Coronary artery (tissue), 2 donors: ENCODE results near the gene ATE1.
"Not testable (repeated sequence)": the region's sequence is repeated elsewhere in the genome, so short reads cannot be mapped to it uniquely, and the experiment has no call there.

Experiments used
- DNase-seq: peaks from one replicate; pipeline ENCODE4 v3.0.0-alpha.2; 2017; ENCODE audit warnings: low spot score
- H3K27ac ChIP-seq, 2 donors: fragments of 200-600 bp; sonication (generic); one replicate each; pipeline ENCODE4 v1.5.1; 2016 to 2019
- H3K4me3 ChIP-seq: fragments of 200-600 bp; sonication (generic); 2 replicates; pipeline ENCODE4 v1.5.1; 2016; ENCODE audit warnings: mild to moderate bottlenecking, moderate library complexity
- CTCF ChIP-seq: fragments of 200-600 bp; sonication (generic); IDR thresholded peaks from one replicate; pipeline ENCODE4 v1.5.1; 2019; ENCODE audit warnings: antibody characterized with exemption

The ATE1 gene

GRCh38 chr10:121700416-121700815, 227.4 kb downstream of the ATE1 start:
- H3K27ac ChIP-seq, result no peak overlapping the region
- DNase-seq, result no peak
- TF ChIP-seq CTCF, result no peak
- H3K4me3 ChIP-seq, result no peak overlapping the region

GRCh38 chr10:121699703-121700102, 228.1 kb downstream of the ATE1 start:
- not testable (repeated sequence) for H3K4me3 ChIP-seq, H3K27ac ChIP-seq, DNase-seq

GRCh38 chr10:121698902-121699301, 228.9 kb downstream of the ATE1 start:
- H3K27ac ChIP-seq, result no peak overlapping the region
- DNase-seq, result no peak
- no peak for TF ChIP-seq CTCF

GRCh38 chr10:121698336-121698735, 229.5 kb downstream of the ATE1 start:
- TF ChIP-seq CTCF, result no peak
- Histone ChIP-seq H3K4me3 (no peak overlapping the region), H3K27ac (no peak overlapping the region)
- DNase-seq, result no peak

More at GRCh38 chr10:121698902-121699301, 228.9 kb downstream of the ATE1 start:
- H3K4me3 ChIP-seq, result no peak overlapping the region

GRCh38 chr10:121696854-121697253, 231.0 kb downstream of the ATE1 start:
- DNase-seq, result no peak
- TF ChIP-seq CTCF, result no peak
- no peak overlapping the region for H3K4me3 ChIP-seq
- H3K27ac ChIP-seq, result no peak overlapping the region

GRCh38 chr10:121695731-121696464, 231.9 kb downstream of the ATE1 start:
- DNase-seq, result no peak
- TF ChIP-seq CTCF, result no peak
- Histone ChIP-seq H3K27ac (no peak overlapping the region), H3K4me3 (no peak overlapping the region)

- no peak overlapping the region for H3K4me3 ChIP-seq
- no peak overlapping the region for H3K27ac ChIP-seq
- DNase-seq, result no peak
- no peak for TF ChIP-seq CTCF
Observed at GRCh38 chr10:121694966-121695643, 232.7 kb downstream of the ATE1 start.
